GM12874 (cell line): ENCODE data around the gene CGB8.

Experiments
- TF ChIP-seq, protein P1 (sequence below): IDR thresholded peaks from 2 replicates; pipeline ENCODE4 v1.5.1; 2011; ENCODE audit warnings: low read depth, mild to moderate bottlenecking, control low read depth, low read length, moderate library complexity; ENCODE audit not compliant: insufficient read depth

Gene CGB8

GRCh38 chr19:49071860-49072547, 23.1 kb upstream of the CGB8 start:
- TF ChIP-seq, protein P1, sequence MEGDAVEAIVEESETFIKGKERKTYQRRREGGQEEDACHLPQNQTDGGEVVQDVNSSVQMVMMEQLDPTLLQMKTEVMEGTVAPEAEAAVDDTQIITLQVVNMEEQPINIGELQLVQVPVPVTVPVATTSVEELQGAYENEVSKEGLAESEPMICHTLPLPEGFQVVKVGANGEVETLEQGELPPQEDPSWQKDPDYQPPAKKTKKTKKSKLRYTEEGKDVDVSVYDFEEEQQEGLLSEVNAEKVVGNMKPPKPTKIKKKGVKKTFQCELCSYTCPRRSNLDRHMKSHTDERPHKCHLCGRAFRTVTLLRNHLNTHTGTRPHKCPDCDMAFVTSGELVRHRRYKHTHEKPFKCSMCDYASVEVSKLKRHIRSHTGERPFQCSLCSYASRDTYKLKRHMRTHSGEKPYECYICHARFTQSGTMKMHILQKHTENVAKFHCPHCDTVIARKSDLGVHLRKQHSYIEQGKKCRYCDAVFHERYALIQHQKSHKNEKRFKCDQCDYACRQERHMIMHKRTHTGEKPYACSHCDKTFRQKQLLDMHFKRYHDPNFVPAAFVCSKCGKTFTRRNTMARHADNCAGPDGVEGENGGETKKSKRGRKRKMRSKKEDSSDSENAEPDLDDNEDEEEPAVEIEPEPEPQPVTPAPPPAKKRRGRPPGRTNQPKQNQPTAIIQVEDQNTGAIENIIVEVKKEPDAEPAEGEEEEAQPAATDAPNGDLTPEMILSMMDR: no peak

GRCh38 chr19:49070416-49070815, 21.5 kb upstream of the CGB8 start:
- TF ChIP-seq, protein P1: no peak

DNA sequence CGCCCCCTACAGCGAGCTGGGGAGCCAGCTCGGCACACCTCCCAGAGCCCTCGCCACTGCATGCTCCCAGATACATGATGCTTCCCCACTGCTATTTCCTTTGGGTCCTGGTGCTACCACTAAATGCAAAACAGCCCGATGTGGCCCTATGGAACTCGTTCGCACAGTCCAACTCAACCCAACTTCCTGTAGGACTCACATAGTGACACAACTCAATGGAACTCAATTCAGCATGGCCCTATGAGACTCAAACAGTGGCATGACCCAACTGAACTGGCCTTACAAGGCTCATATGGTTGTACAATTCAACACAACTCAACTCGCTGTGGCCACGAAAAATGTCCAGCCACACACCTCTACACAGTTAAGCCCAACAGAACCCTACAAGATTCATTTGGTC, 20.1 kb upstream of the CGB8 start:
- TF ChIP-seq, protein P1: no peak

- TF ChIP-seq, protein P1: no peak
These were observed 18.6 kb upstream of the CGB8 start for GRCh38 chr19:49067554-49067953.

- TF ChIP-seq, protein P1: no peak
These were observed 17.1 kb upstream of the CGB8 start for GRCh38 chr19:49065905-49066512.

DNA sequence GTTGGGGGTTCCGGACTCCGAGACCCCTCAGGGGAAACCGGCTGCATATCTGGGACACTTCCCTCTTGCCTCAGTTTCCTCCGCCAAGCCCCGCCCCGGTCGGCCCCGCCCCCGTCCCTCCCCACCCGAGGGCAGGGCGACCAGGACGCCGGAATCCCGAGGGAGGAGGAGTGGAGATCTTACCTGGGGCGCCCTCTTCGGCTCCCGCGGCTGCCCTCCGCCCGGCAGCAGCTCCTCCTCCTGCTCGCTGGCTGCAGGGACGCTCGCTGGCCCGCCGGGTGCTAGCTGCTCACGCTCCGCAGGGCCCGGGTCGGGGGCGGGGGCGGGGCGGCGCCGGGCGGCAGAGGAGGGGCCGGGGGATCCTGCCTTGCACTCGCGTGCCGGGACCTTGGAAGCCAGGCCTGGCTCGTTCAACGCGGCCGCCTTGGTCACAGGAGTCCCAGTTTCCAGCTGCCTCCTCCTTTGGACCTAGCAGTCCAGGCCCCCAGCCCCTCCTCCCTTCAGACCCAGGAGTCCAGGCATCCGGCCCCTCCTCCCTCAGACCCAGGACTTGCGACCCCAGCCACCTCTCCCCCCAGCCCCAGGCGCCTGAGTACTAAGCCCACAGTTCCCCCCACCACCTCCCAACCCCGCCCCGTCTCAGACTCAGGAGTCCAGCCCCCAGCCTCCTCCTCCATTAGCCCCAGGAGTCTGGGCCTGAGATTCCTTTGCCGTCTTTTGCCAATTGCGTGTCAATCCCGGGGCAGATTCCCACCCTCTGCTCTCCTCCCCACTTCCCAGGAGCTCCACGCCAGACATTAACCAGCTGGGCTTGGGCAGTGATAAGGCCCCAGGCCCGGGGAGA, 16.1 kb upstream of the CGB8 start, which contains the start of gene NTF4:
TSS of gene NTF4 (minus strand) at position 51 of the 844 bp plus-strand sequence. CDS start 2,821 bp downstream, outside the sequence.
- TF ChIP-seq, protein P1: no peak

GRCh38 chr19:49064029-49064629, 15.2 kb upstream of the CGB8 start:
- TF ChIP-seq, protein P1: no peak
